ENCODE data around the gene LSAMP. TPM values are rescaled to one million over a fixed set of nuclear protein-coding genes. Genes with fewer than 3 reads are reported as not detected.

LSAMP gene
- polyA plus RNA-seq, 3 donors, result not detected

DNA sequence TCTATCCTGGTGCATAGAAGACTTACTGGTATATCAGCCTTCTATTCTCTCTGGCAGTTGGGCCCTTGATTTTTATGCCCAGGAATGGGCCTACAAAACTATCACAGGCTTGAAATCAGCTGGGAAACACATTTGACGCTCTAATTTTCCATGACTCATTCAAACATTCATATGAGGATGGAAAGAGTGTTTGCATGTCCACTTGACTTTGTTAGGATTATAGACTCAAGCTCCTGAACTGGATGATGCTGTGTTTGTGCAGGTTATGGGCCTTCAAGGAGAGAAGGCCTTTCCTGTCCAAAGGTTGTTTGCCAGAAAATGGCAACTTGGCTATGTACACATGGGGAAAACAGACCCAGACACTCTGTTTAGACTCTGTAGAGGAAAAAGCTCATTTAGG is 602.1 kb downstream of the LSAMP start:
- no CpG with 5 or more reads among the region's 1 CpG for WGBS (ENCODE audit: insufficient coverage)
- Histone ChIP-seq H3K79me2 (ENCODE audit: insufficient read depth, low read length) (no peaks in the 10 kb centered on the region), H3K9ac (ENCODE audit: insufficient read depth, low read length, poor library complexity, severe bottlenecking) (no peak overlapping the region), H3K9me3 (replicated peaks in 1 of 2; ENCODE audit: control insufficient read depth in 1 of 2, insufficient read depth in 1 of 2, low read length in 2 of 2) (no peaks in the 10 kb centered on the region), H3K27ac (ENCODE audit: low read depth in 1 of 2, low read length in 2 of 2) (no peak overlapping the region), H3K4me1 (ENCODE audit: control insufficient read depth in 1 of 2, insufficient read depth in 2 of 2, low read length in 2 of 2) (no peaks in the 10 kb centered on the region), H3K4me3 (replicated peaks in 1 of 3; ENCODE audit: low read depth in 2 of 3, low read length in 3 of 3) (no peak overlapping the region), H4K20me1 (ENCODE audit: insufficient read depth, low read length) (no peaks in the 10 kb centered on the region), H3K27me3 (ENCODE audit: control insufficient read depth in 2 of 2, insufficient read depth in 2 of 2, low read length in 2 of 2) (no peaks in the 10 kb centered on the region), H3K36me3 (replicated peaks in 1 of 2; ENCODE audit: control insufficient read depth in 1 of 2, insufficient read depth in 2 of 2, low read length in 2 of 2) (no peaks in the 10 kb centered on the region), H3K4me2 (replicated peaks; ENCODE audit: extremely low read depth, low read length, poor library complexity, severe bottlenecking) (no peak overlapping the region), H2AFZ (ENCODE audit: insufficient read depth, low read depth, low read length, poor library complexity, severe bottlenecking) (no peak overlapping the region)
- intact Hi-C loops (cut with micrococcal nuclease), result no loop called here
- DNase-seq, result no peak
- Mint-ChIP-seq H3K9me3 (peaks cover 0 to 8% (median 2%) of the 10 kb centered on the region in 7 donors), H3K4me3 (no peak overlapping the region), H3K27ac (no peak overlapping the region), H3K27me3 (ENCODE audit: low read depth in 3 of 3) (peaks cover 0 to 2% (median 0%) of the 10 kb centered on the region in 3 donors), H3K36me3 (no peaks in the 10 kb centered on the region), H3K4me1 (no peaks in the 10 kb centered on the region)
- TF ChIP-seq CTCF (IDR thresholded peaks at IDR 0.05), result no peak

- Histone ChIP-seq H3K9me3 (replicated peaks in 1 of 2; ENCODE audit: control insufficient read depth in 1 of 2, insufficient read depth in 1 of 2, low read length in 2 of 2) (no peaks in the 10 kb centered on the region), H3K79me2 (ENCODE audit: insufficient read depth, low read length) (no peaks in the 10 kb centered on the region), H2AFZ (ENCODE audit: insufficient read depth, low read depth, low read length, poor library complexity, severe bottlenecking) (no peak overlapping the region), H3K4me1 (ENCODE audit: control insufficient read depth in 1 of 2, insufficient read depth in 2 of 2, low read length in 2 of 2) (no peaks in the 10 kb centered on the region), H3K36me3 (replicated peaks in 1 of 2; ENCODE audit: control insufficient read depth in 1 of 2, insufficient read depth in 2 of 2, low read length in 2 of 2) (no peaks in the 10 kb centered on the region), H3K4me3 (replicated peaks in 1 of 3; ENCODE audit: low read depth in 2 of 3, low read length in 3 of 3) (no peak overlapping the region), H3K27me3 (ENCODE audit: control insufficient read depth in 2 of 2, insufficient read depth in 2 of 2, low read length in 2 of 2) (no peaks in the 10 kb centered on the region), H3K9ac (ENCODE audit: insufficient read depth, low read length, poor library complexity, severe bottlenecking) (no peak overlapping the region), H3K27ac (ENCODE audit: low read depth in 1 of 2, low read length in 2 of 2) (no peak overlapping the region), H4K20me1 (ENCODE audit: insufficient read depth, low read length) (no peaks in the 10 kb centered on the region), H3K4me2 (replicated peaks; ENCODE audit: extremely low read depth, low read length, poor library complexity, severe bottlenecking) (no peak overlapping the region)
- DNase-seq, result no peak
- no peaks in the 10 kb centered on the region for H3K4me1 Mint-ChIP-seq
- H3K27ac Mint-ChIP-seq, result no peak overlapping the region
- no peaks in the 10 kb centered on the region for H3K36me3 Mint-ChIP-seq
- H3K4me3 Mint-ChIP-seq, result no peak overlapping the region
- peaks cover 0 to 3% (median 0%) of the 10 kb centered on the region in 3 donors for H3K27me3 Mint-ChIP-seq (ENCODE audit: low read depth in 3 of 3)
- TF ChIP-seq CTCF (IDR thresholded peaks at IDR 0.05), result no peak
- intact Hi-C loops (cut with micrococcal nuclease), result no loop called here
- peaks cover 0 to 8% (median 1%) of the 10 kb centered on the region in 7 donors for H3K9me3 Mint-ChIP-seq
Observed at GRCh38 chr3:115839246-115839645, 606.0 kb downstream of the LSAMP start.
